Measurements from ENCODE around the gene NEK1.

Gene NEK1

GRCh38 chr4:169439244-169439643 lies 173.1 kb downstream of the NEK1 start:
- no peaks in the 10 kb centered on the region; the same call in 1 of the 2 replicates for H3K36me3 ChIP-seq (ENCODE audit: insufficient read depth, low read length)
- H3K9me3 ChIP-seq (ENCODE audit: insufficient read depth, low read length, severe bottlenecking), result peaks cover 11% of the 10 kb centered on the region
- DNase-seq (no peak), ATAC-seq (ENCODE audit: insufficient read depth, low read depth) (no peak)
- no peak overlapping the region for H3K4me3 ChIP-seq (ENCODE audit: low read depth in 1 of 2, low read length in 2 of 2)
- H3K4me1 ChIP-seq (ENCODE audit: insufficient read depth, low read length), result no peaks in the 10 kb centered on the region
- no peak overlapping the region for H3K27ac ChIP-seq (ENCODE audit: low read length)
- no peak overlapping the region for H3K9ac ChIP-seq (ENCODE audit: low read depth, low read length)
- no peaks in the 10 kb centered on the region for H4K20me1 ChIP-seq (ENCODE audit: insufficient read depth, low read length)
- no peak overlapping the region for H2AFZ ChIP-seq (ENCODE audit: low read depth, low read length)
- H3K27me3 ChIP-seq (ENCODE audit: insufficient read depth, low read length, poor library complexity), result no peaks in the 10 kb centered on the region
- no peak overlapping the region for H3K4me2 ChIP-seq (ENCODE audit: insufficient read depth, low read length)
- TF ChIP-seq EZH2 (IDR thresholded peaks at IDR 0.05; ENCODE audit: borderline replicate concordance, low read depth, low read length, severe bottlenecking), result no peak
- H3K79me2 ChIP-seq (ENCODE audit: insufficient read depth, low read length), result no peaks in the 10 kb centered on the region

DNA sequence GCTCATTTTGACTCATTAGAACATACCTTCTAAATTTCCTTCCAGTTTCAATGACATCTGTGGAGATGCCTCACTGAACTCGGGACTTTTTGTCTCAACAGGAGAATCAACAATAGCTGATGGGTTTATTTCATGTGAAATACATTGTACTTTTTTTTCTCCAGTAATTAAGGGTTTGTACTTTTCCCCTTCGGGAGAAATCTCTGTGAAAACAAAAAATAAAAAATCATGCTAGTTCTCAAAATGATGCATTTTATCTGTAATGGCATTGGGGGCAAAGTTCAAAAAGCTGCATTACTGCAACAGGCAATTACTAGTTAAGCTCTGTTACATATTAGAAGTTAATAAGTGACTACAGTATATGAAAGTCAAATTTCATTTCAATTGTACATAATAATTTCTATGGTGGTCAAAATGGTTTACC lies 174.3 kb downstream of the NEK1 start:
- H3K9ac ChIP-seq (ENCODE audit: low read depth, low read length), result no peak overlapping the region
- H3K36me3 ChIP-seq (ENCODE audit: insufficient read depth, low read length), result no peaks in the 10 kb centered on the region
- H3K27me3 ChIP-seq (ENCODE audit: insufficient read depth, low read length, poor library complexity), result no peaks in the 10 kb centered on the region
- H3K9me3 ChIP-seq (ENCODE audit: insufficient read depth, low read length, severe bottlenecking), result peaks cover 4% of the 10 kb centered on the region
- ATAC-seq (ENCODE audit: insufficient read depth, low read depth) (no peak), DNase-seq (no peak)
- no peaks in the 10 kb centered on the region for H3K79me2 ChIP-seq (ENCODE audit: insufficient read depth, low read length)
- H3K4me3 ChIP-seq (ENCODE audit: low read depth in 1 of 2, low read length in 2 of 2), result no peak overlapping the region
- H3K4me2 ChIP-seq (ENCODE audit: insufficient read depth, low read length), result no peak overlapping the region
- H3K4me1 ChIP-seq (ENCODE audit: insufficient read depth, low read length), result no peaks in the 10 kb centered on the region
- no peak overlapping the region for H2AFZ ChIP-seq (ENCODE audit: low read depth, low read length)
- H3K27ac ChIP-seq (ENCODE audit: low read length), result no peak overlapping the region
- no peaks in the 10 kb centered on the region for H4K20me1 ChIP-seq (ENCODE audit: insufficient read depth, low read length)
- TF ChIP-seq, protein P1, sequence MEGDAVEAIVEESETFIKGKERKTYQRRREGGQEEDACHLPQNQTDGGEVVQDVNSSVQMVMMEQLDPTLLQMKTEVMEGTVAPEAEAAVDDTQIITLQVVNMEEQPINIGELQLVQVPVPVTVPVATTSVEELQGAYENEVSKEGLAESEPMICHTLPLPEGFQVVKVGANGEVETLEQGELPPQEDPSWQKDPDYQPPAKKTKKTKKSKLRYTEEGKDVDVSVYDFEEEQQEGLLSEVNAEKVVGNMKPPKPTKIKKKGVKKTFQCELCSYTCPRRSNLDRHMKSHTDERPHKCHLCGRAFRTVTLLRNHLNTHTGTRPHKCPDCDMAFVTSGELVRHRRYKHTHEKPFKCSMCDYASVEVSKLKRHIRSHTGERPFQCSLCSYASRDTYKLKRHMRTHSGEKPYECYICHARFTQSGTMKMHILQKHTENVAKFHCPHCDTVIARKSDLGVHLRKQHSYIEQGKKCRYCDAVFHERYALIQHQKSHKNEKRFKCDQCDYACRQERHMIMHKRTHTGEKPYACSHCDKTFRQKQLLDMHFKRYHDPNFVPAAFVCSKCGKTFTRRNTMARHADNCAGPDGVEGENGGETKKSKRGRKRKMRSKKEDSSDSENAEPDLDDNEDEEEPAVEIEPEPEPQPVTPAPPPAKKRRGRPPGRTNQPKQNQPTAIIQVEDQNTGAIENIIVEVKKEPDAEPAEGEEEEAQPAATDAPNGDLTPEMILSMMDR (IDR thresholded peaks at IDR 0.05; ENCODE audit: borderline replicate concordance, extremely low read depth, low read length, poor library complexity, severe bottlenecking), result no peak
- no peak for TF ChIP-seq EZH2 (IDR thresholded peaks at IDR 0.05; ENCODE audit: borderline replicate concordance, low read depth, low read length, severe bottlenecking)

DNA sequence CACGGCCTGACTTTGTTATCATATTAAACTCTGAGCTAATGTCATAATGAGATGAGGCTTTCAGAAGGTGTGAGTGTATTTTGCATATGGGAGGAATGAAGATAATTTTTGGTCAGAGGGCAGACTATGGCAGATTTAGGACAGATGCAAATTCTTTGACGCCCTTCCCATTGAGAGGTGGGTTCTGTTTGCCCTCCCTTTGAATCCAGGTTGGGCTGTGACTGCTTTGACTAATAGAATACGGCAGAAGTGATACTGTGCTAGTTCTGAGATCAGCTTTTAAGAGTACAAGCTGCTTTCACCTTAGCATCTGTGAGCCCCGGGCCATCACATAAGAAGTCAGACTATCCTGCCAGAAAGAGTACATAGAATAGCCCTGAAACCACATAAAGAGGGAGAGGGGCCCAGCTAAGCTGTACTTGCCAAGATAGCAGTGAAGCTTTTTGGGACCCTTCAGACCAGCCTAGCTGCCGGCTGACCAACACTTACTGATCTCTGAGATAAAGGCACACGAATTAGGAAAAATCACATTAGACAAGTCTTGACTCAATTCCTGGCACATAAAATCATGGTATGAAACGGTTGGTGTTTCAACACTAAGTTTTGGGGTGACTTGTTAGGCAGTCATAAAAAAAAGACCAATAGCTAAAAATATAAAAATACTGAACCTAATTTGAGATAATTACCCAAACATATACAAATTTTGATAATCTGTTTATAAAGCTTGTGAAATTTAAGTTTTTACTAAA lies 174.9 kb downstream of the NEK1 start:
- Histone ChIP-seq H3K79me2 (ENCODE audit: insufficient read depth, low read length) (no peaks in the 10 kb centered on the region), H3K9ac (ENCODE audit: low read depth, low read length) (no peak overlapping the region), H3K27ac (ENCODE audit: low read length) (no peak overlapping the region), H3K4me1 (ENCODE audit: insufficient read depth, low read length) (no peaks in the 10 kb centered on the region), H3K4me3 (ENCODE audit: low read depth in 1 of 2, low read length in 2 of 2) (no peak overlapping the region), H3K36me3 (ENCODE audit: insufficient read depth, low read length) (no peaks in the 10 kb centered on the region), H3K4me2 (ENCODE audit: insufficient read depth, low read length) (no peak overlapping the region), H3K9me3 (ENCODE audit: insufficient read depth, low read length, severe bottlenecking) (no peaks in the 10 kb centered on the region), H2AFZ (ENCODE audit: low read depth, low read length) (no peak overlapping the region), H4K20me1 (ENCODE audit: insufficient read depth, low read length) (no peaks in the 10 kb centered on the region), H3K27me3 (ENCODE audit: insufficient read depth, low read length, poor library complexity) (no peaks in the 10 kb centered on the region)
- ATAC-seq (ENCODE audit: insufficient read depth, low read depth) (no peak), DNase-seq (no peak)
- TF ChIP-seq, protein P1 (IDR thresholded peaks at IDR 0.05; ENCODE audit: borderline replicate concordance, extremely low read depth, low read length, poor library complexity, severe bottlenecking), result no peak
- TF ChIP-seq EZH2 (IDR thresholded peaks at IDR 0.05; ENCODE audit: borderline replicate concordance, low read depth, low read length, severe bottlenecking), result no peak

DNA sequence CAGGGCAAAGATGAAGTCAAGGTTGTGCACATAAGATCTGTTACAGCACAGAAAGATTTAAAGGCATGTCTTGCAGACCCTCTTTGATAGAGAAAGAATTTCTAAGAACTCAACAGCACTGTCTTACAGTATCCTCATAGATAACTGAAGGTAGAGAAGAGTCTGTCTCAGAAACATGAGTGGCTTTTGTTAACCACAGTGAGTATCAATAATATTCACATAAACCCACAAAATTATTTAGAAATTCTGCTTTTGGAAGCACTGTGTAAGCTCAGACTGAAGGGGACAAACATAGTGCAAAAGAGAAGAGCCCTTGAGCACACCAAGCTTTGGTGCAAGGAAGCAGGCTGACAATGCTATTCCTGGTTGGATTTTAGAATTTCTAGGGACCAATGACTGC lies 175.6 kb downstream of the NEK1 start:
- no peak overlapping the region for H3K27ac ChIP-seq (ENCODE audit: low read length)
- no peaks in the 10 kb centered on the region for H3K4me1 ChIP-seq (ENCODE audit: insufficient read depth, low read length)
- H3K9ac ChIP-seq (ENCODE audit: low read depth, low read length), result no peak overlapping the region
- H3K4me3 ChIP-seq (ENCODE audit: low read depth in 1 of 2, low read length in 2 of 2), result no peak overlapping the region
- H3K27me3 ChIP-seq (ENCODE audit: insufficient read depth, low read length, poor library complexity), result no peaks in the 10 kb centered on the region
- no peak overlapping the region for H2AFZ ChIP-seq (ENCODE audit: low read depth, low read length)
- no peak for ATAC-seq (ENCODE audit: insufficient read depth, low read depth)
- DNase-seq, result no peak
- H4K20me1 ChIP-seq (ENCODE audit: insufficient read depth, low read length), result no peaks in the 10 kb centered on the region
- H3K4me2 ChIP-seq (ENCODE audit: insufficient read depth, low read length), result no peak overlapping the region
- H3K36me3 ChIP-seq (ENCODE audit: insufficient read depth, low read length), result no peaks in the 10 kb centered on the region
- no peaks in the 10 kb centered on the region for H3K79me2 ChIP-seq (ENCODE audit: insufficient read depth, low read length)
- H3K9me3 ChIP-seq (ENCODE audit: insufficient read depth, low read length, severe bottlenecking), result no peaks in the 10 kb centered on the region
- TF ChIP-seq, protein P1 (IDR thresholded peaks at IDR 0.05; ENCODE audit: borderline replicate concordance, extremely low read depth, low read length, poor library complexity, severe bottlenecking), result no peak
- no peak for TF ChIP-seq EZH2 (IDR thresholded peaks at IDR 0.05; ENCODE audit: borderline replicate concordance, low read depth, low read length, severe bottlenecking)
